DMS 273 (cell line): ENCODE measurements around the gene LAMA2.
"Not testable (repeated sequence)": the region's sequence is repeated elsewhere in the genome, so short reads cannot be mapped to it uniquely, and the experiment has no call there.

Source experiments
- DNase-seq: peaks from one replicate; lab custom pipeline; 2025; ENCODE audit not compliant: unreplicated experiment; lab: John Stamatoyannopoulos, UW

LAMA2 gene

DNA sequence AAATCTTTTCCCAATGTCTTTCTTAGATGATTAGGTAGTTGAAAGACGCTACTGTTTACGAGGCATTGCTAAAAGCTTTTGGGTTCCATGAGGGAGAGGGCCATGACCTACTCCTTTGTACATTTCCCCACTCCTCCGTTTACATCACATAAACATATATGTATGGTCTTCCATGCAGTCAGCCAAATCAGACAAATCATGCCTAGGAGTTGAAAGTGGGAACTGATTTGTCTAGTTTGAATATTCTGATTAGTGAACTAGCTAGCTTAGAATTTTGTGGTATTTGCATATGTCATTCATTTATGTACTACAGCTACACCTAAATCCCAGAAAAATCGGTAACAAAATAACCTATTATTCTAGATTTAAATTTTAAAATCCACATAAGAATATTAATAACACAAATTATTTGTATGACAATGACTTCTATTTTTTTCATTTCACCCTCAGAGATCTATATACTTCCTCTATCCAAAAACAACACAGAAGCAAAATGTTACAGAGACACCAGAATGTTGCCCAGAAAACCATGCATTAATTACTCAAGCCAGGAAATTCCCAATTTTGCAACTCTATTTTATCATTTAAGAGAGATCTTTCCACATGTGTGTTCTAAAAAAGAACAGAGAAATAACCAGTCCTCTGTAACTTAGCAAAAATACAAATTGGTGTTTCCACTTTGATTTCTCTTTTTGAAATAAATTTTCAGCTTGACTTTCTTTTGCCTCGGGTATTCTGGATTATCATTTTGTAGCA, 231.9 kb downstream of the LAMA2 start:
- DNase-seq = no peak

DNA sequence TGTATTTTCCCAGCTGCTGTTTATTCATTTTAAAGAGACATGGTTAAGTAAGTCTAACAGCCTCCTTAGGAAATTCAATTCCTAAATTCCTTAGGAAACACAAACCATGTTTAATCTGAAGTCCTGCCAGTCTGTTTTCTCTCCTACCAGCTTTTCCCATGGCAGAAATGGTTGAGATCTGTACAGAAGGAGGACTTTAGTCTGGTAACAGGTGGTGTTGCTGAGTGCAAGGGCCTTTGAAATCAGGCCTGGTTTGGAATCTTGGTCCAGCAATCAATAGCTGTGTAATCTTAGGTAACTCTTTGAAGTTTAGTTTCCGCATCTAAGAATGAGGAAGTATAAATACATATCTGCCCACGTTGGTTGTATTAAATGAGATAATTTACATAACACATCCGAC, 232.5 kb downstream of the LAMA2 start:
- no peak for DNase-seq

DNA sequence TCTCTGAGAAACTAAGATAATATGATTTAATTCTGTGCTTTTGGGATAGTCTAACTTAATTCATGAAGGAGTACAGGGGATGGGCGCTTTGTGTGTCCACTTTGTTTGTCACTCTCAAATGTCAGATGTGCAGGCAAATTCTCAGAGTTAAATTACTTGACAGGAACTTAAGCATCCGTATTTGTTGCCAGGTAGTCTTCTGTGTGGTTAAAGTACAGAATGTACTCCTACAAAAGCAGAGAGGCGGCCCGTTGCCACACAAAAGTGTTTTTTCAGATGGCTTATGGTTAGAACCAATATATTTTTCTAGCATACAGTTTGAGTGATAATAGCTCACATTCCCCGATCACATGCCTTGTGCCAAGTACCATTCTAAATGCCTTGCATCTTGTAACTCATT, 234.4 kb downstream of the LAMA2 start:
- no peak for DNase-seq

DNA sequence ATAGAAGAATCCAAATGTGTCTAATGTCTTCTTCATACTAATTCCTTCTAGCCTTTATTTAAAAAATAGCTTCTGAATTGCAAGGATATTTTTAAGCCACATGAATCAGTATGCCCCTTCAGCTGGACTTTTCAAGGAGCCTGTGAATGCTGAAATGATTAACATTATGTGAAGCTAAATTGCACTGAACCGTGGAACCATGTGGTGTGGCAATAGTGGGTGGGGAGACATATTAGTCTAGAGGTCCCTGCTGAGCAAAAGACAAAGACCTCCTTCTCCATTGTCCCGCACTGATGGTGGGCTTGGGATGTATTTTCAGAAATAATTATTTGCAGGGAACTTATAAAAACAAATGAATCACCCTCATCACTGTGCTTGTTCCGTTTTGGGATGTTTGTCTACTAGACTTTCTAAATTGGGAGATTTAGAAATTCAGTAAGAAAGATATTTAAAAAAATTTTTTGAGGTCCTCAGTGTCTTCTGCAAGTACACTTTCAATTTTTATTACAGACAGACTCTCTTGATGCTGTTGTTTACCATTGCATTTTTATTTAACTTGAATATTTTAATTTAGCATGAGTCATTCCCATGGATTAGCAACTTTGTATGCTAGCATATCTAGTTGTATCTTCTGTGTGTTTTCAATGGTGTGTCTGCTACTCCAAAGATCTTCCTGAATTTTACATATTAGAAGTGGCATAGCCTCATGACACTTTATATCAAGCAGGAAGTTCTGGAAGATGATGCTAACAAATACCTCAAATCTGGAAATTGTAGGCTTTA, 238.1 kb downstream of the LAMA2 start:
- no peak for DNase-seq

DNA sequence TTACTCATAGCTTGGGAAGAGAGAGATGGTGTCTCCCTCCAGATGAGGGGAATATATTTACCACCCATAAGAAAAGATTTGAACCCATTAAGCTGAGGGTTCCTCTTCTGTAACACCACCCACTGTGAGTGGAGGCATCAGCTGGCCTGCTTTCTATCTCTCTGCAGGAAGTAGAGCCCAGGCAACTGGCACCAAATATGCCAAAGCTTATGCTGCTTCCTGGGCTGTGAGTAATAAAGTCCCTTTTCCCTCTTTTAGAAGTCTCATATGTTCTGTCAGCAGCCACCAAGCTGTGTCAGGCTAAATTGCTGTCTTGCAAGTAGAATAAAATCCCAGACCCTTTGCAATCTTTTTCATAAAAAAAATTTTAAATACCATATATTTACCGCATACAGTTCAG, 241.4 kb downstream of the LAMA2 start:
- no peak for DNase-seq

DNA sequence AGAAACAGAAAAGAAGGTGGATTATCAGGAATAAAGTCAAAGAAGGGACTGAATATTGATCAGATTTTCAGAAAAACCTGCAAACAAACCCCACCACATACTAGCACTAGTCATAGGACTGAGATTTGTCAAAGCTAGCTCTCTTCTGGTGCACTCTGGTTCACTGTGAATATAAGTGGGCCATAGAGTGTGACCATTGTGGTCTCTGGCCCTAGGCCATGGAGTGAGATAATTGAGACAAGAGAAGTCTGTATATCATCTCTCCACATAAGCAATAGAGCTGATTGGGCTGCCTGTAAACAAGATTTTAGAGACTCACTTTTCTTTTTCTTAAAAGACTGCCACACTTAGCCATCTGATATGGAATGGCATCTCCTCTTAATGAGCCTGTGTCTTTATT, 247.2 kb downstream of the LAMA2 start:
- no peak for DNase-seq

DNA sequence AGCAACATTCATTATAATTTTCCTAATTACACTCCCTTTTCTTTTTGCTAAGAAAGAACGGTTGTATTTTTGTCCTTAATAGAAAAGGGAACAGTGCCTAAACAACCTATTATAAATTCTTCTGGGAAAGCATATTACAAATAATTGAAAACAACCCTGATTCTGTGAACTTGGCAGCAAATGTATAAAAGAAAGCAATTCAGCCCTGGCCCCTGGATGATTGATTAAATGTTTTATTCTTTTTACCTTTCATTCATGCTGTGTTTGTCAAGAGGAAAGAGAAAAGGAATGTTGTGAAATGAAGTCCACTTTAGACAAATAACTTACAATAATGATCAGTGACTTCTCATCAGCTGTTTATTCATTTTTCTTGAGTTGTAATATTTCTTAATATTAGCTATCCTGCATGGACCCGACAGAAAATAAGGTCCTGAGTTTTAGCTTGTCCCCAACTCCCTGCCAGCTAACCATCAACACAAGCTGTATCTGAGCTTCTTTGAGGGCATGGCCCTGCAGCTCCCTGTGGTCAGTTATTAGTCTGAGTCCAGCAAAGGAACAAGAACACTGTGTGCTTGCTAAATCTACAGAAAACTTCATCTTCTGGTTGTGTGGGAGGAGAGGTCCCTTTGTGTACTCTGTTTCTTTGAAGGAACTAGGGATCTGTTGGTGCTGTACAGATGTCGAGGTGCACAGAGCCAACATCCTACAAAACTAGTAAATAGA, 248.2 kb downstream of the LAMA2 start:
- DNase-seq = no peak

DNA sequence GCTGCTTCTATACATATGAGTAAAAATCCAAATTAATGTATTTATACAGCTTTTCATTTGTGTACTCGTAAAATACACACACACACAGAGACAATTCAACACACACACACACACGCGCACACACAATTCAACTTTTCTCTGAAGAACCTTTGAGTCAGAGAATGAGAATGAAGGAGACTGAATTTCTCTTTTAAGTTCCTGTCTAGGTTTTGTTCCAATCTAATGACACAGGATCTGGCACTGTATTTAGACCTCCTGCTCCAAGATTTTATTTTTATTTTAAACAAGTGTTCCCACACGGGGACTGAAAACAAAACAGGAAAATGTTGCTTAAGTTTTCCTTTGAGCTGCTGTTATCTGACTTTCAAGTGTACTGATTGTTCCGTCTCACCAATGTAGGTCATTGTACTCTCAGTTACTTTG, 250.8 kb downstream of the LAMA2 start:
- DNase-seq = no peak

DNA sequence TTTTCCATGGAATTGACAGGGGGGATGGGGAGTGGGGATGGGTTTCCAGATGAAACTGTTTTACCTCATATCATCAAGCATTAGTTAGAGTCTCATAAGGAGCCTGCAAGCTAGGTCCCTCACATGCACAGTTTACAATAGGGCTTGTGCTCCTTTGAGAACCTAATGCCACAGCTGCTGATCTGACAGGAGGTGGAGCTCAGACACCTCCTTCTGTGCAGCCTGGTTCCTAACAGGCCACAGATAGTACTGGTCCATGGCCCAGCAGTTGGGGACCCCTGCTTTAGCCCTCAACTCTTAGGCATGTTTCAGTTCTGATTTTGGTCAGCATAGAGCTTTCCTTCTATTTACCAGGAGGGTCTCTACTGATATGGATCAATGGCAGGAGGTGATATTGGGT, 251.6 kb downstream of the LAMA2 start:
- DNase-seq = no peak

DNA sequence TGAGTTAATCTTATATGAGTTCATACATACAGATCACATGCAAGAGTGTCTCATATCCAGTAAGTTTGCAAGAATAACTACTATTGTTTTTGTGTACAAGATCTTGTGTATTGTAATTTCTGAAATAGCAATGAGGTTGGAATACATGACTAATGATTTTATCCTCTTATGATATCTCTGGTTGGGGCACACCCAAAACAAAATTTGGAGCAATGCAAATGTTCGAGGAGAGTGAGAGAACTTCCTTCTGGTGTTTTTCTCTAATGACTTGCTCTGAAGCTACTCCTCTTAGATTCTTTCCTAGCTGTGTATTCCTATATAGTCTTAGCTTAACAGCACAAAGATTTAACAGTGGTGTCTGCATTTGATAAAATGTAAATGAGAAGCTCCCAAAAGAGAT, 252.5 kb downstream of the LAMA2 start:
- DNase-seq = no peak

DNA sequence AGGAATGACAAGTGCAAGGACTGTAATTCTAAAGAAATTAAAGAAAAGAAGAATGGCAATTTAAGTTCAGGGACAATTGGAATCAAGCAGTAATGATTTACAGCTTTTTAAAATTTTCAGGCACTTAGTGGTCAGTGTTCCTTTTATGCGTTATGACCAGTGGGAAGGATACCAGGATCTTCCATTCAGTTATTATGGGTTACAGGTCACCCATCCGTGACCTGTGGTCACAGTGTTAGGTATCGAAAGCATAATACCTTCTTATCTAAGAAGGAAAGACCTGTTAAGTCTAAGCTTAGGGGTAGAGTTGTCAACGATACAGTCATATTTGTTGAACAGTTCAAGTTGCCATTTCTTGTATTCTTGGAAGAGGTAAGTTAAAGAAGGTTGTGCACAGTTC, 253.8 kb downstream of the LAMA2 start:
- DNase-seq = no peak

DNA sequence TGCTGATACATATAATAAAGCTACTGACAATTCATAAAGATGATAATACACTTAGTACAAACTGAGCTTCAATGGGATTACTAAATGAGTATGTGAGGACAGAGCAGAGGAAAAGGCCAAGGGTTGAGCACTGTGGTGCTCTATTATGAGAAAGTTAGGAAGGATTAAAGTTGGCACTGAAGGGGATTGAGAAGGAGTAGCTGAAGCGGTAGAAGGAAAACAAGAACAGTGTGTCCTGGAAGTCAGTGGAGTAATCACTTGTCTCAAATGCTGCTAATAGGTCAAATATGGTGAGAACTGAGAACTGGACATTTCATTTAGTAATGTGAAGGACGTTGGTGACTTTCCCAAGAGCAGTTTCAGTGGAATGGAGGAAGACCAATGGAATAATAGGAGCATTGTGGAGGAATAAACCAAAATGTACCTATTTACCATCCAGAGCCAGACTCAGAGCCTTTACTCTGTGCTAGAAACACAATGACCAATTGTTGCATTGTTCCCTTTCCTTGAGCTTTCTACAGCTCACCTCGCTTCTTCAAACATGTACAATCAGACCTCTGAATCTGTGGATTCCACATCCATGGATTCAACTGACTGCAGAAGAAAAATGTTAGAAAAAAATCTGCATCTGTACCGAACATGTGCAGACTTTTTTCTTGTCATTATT, 255.9 kb downstream of the LAMA2 start:
- DNase-seq = no peak

DNA sequence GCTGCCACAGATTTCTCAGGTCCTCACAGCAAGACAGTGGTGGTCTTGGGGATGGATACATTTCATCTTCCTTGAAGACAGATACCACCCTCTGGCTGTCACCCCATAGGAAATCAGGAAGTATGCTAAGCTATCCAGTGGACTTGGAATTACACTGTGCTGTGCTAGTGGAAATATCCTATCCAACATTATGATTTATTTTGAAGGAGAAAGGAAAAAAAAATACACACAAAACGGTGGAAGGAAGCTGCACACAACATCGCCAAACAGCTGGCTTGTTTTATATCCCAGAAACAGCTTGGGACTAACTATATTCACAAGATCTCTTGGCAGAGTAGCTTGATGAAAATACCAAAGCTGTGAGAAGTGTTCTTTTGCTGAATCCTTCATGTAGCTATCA, 257.6 kb downstream of the LAMA2 start:
- DNase-seq = no peak

DNA sequence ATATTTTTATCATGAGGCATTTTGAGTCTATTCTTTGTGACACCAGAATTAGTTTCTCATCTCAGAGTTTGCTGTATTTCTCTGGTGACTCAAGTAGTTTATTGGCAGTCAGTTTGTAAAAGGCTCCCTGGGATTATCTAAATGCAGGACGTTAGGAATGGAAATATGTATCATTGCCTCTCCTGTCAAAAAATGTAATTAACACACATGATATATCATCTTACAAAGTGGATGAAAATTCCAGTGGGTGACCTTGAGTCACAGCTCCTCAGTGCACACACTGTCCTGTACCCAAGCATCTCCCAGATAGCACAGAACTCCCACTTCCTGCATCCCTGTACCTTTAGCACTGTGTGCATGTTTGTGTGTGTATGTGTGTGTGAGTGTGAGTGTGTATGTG, 258.6 kb downstream of the LAMA2 start:
- DNase-seq = no peak

DNA sequence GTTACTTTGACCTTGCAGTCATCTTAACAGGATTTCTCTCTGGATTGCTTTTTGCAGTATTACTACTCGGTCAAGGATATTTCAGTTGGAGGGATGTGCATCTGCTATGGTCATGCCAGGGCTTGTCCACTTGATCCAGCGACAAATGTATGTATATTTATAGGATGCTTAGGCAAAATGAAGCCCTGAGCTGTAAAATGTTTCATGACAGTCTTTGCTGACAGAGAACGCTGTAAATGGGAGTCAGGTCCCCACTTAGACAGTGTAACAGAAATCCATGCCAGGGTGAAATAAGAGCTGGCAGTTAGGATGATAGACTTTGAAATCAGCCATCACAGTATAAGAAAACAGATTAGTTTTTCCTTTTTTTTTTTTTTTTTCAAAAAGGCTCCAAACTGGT, 264.0 kb downstream of the LAMA2 start:
- DNase-seq = no peak

DNA sequence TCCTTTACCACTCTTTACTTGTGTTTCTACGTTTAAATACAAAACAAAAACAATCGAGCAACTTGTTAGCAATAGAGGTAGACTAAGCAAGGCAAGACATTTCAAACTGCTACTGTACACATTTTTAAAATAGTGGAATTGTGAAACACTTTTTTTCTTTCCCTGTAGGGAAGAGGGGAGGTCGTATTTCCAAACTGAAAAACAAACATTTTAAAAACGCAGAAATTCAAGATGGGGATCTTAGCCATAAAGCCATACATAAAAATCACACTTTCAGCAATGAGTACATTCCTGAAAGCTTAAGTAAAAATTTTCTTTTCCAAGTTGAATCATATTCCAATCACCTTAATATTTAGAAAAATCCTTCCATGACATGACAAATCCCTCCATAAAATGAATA, 267.6 kb downstream of the LAMA2 start:
- DNase-seq = no peak

DNA sequence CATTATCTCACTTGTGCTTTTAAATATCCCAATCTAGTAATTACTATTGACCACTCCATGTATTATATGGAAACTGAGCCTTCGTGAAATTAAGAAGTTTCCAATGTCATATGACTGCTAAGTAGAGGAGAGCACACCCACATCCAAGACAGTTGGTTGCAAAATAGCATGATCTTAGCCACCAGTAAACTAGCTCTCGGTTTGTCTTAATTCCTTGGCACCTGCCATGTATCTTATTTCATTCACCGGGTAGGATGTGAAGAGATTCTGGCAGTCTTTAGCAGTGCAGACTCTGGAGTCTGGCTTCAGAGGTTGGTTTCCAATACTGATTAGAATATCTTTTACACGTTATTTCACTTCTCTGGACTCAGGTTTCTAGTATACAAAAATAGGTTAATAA, 270.3 kb downstream of the LAMA2 start:
- no peak for DNase-seq

DNA sequence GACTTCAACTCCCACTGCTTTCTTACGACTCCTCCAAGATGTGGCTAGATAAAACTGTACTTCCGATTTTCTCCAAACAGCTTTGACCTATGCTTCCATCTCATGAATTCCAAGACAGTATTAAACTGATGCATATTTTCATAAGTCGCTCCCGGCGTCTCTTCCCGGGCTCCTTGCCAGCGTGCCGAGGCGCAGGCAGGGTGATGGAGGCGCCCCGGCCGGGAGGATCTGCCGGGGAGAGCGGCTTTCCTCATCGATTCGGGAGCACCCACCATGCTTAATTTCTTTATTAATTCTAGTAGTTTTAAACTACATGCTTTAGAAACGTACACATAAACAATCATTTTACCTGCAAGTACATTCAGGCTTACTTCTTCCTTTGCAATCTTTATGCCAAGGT, 276.3 kb downstream of the LAMA2 start:
- DNase-seq = not testable (repeated sequence)

DNA sequence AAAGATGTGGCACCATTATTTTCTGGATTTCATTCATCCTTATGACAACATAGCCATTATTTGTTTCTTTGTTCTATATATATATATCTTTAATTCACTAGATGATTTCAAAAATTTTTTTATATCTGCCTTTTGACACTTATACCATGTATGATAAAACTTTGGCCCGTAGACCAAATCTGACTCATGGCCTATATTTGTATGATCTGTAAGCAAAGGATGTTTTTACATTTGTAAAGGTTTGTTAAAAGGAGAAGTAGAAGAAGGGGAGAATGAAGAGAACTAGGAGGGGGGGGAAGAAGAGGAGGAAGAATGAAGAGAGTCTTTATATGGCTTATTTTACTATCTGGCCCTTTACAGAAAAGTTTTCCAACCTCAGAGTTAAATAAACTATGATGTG, 279.7 kb downstream of the LAMA2 start:
- DNase-seq = no peak

DNA sequence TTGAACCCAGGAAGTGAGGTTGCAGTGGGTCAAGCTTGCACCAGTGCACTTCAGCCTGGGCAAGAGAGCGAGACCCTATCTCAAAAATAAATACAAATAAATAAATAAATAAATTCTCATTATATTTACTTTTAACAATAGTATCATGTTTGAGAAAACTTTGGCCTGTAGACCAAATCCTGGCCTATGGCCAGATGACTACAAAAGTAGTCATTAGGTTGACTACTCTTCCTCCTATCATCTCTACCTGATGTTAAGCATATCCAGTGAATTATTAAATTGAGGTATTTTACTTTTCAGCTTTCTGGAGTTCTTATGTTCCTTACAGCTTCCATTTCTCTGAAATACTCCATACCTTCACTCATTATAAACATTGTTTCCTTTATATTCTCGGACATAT, 280.6 kb downstream of the LAMA2 start:
- DNase-seq = no peak

DNA sequence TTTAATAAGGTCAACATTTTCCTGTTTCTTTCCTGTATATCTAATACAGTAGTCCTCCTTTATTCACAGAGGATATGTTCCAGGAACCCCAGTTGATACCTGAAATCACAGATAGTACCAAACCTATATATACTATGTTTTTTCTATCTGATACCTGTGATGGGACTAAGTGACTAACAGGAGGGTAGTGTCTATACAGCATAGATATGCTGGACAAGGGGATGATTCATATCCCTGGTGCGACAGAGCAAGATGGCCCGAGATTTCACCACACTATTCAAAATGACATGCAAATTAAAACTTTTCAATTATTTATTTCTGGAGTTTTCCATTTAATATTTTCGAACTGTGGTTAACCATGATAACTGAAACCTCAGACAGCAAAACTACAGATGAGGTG, 281.1 kb downstream of the LAMA2 start:
- DNase-seq = no peak
